Peyer's patch (tissue), 4 donors: ENCODE data around the gene MED9. TPM values are rescaled to one million over a fixed set of nuclear protein-coding genes. Genes with fewer than 3 reads are reported as not detected.

ENCODE experiments used
- DNase-seq, 3 donors: peaks; one replicate each; pipeline ENCODE4 v3.0.0-alpha.2; 2017 to 2019
- H3K27ac ChIP-seq, 4 donors: fragments of 200-600 bp; sonication (generic); one replicate each; pipeline ENCODE4 v1.5.1; 2016 to 2019
- H3K27me3 ChIP-seq, 2 donors: fragments of 200-600 bp; sonication (generic); one replicate each; pipeline ENCODE4 v1.5.1; 2019
- H3K36me3 ChIP-seq, 3 donors: fragments of 200-600 bp; sonication (generic); one replicate each; pipeline ENCODE4 v1.5.1; 2016 to 2019
- H3K4me1 ChIP-seq, 4 donors: fragments of 200-600 bp; sonication (generic); one replicate each; pipeline ENCODE4 v1.5.1; 2016 to 2019
- H3K4me3 ChIP-seq, 4 donors: fragments of 200-600 bp; sonication (generic); 1 replicate in 3 of 4; 2 replicates in 1 of 4; pipeline ENCODE4 v1.5.1; 2016 to 2019; ENCODE audit warnings: mild to moderate bottlenecking in 1 of 4
- H3K9me3 ChIP-seq, 4 donors: fragments of 200-600 bp; sonication (generic); one replicate each; pipeline ENCODE4 v1.5.1; 2016 to 2019; ENCODE audit warnings: mild to moderate bottlenecking in 1 of 4
- POLR2A ChIP-seq, 2 donors: fragments of 450-650 bp; IDR thresholded peaks; one replicate each; pipeline ENCODE4 v1.5.1; 2017; ENCODE audit warnings: antibody characterized with exemption in 2 of 2, mild to moderate bottlenecking in 2 of 2, moderate library complexity in 2 of 2
- total RNA-seq, 4 donors: library from RNA; depleted of rRNA; stranded (reverse); fragments of >200 nt; gene quantifications; one replicate each; pipeline ENCODE4 v1.1.0, GENCODE V29; 2016
- TF ChIP-seq, protein P1 (sequence below), 6 experiments: fragments of 450-650 bp in 4 of 6; fragments of 200-600 bp in 2 of 6; sonication (generic) in 1 of 6; IDR thresholded peaks; one replicate each; pipeline ENCODE4 v1.5.1; 2017 to 2019; ENCODE audit warnings: antibody characterized with exemption in 6 of 6, mild to moderate bottlenecking in 3 of 6, moderate library complexity in 1 of 6

The MED9 gene
- total RNA-seq, 4 donors from 2014 or later, result 8.3 to 42.4 (median 19.4) TPM

DNA sequence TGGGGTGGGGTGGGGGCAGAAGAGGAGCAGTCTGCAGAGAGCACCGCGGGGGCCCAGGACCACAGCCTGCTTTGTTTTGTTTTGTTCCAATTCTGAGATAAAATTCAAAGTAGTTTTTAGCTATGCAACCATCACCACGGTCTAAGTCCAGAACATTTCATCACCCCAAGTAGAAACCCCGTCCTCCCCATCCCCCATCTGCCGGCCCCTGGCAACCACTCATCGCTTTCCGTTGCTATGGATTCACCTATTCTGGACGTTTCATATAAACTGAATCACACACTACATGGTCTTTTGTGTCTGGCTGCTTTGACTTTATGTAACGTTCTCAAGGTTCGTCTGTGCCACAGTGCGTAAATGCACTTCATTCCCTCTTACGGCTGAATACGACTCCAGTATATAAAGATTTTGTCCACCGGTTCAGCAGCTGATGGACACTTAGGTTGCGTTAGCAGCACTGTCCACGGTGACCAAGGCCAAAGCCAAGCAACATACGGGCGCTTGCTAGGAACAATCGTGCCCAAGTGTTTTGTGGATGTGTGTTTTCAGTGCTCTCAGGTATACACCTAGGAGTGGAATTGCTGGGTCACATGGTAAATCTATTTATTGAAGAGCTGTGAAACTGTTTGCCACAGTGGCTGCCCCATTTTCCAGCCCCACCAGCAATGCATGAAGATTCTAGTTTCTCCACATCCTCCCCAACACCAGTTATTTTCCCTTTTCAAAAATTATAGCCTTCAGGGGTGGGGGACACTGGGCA lies 47.1 kb downstream of the MED9 start:
- TF ChIP-seq POLR2A (IDR thresholded peaks at IDR 0.05), result no peak
- TF ChIP-seq, protein P1, sequence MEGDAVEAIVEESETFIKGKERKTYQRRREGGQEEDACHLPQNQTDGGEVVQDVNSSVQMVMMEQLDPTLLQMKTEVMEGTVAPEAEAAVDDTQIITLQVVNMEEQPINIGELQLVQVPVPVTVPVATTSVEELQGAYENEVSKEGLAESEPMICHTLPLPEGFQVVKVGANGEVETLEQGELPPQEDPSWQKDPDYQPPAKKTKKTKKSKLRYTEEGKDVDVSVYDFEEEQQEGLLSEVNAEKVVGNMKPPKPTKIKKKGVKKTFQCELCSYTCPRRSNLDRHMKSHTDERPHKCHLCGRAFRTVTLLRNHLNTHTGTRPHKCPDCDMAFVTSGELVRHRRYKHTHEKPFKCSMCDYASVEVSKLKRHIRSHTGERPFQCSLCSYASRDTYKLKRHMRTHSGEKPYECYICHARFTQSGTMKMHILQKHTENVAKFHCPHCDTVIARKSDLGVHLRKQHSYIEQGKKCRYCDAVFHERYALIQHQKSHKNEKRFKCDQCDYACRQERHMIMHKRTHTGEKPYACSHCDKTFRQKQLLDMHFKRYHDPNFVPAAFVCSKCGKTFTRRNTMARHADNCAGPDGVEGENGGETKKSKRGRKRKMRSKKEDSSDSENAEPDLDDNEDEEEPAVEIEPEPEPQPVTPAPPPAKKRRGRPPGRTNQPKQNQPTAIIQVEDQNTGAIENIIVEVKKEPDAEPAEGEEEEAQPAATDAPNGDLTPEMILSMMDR (IDR thresholded peaks at IDR 0.05), result no peak
- DNase-seq, result no peak
- Histone ChIP-seq H3K27ac (no peak overlapping the region), H3K4me3 (no peak overlapping the region), H3K27me3 (no peaks in the 10 kb centered on the region), H3K9me3 (no peaks in the 10 kb centered on the region), H3K4me1 (peaks cover 0 to 4% (median 0%) of the 10 kb centered on the region in 4 donors), H3K36me3 (no peaks in the 10 kb centered on the region)

DNA sequence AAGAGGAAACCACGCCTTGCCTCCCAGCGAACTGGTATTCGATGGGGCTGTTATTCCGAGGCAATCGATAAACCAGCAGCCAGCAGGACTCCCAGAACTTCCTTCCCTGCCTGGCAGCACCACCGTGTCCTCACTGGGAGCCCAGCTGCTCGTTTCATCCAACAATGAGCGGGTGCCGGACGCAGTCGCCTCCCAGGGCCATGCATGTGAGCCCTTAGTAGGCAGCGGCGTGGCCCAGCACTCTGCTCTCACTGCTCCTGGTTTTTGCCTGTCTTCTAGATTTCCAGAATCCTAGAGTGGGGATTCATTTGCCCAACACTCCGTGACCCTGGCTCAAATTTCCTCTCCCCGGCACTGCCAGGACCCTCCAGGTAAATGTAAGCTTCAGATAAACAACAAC lies 48.5 kb downstream of the MED9 start:
- no peaks in the 10 kb centered on the region for H3K36me3 ChIP-seq
- DNase-seq, result no peak
- H3K4me1 ChIP-seq, result peaks cover 0 to 4% (median 0%) of the 10 kb centered on the region in 4 donors

DNA sequence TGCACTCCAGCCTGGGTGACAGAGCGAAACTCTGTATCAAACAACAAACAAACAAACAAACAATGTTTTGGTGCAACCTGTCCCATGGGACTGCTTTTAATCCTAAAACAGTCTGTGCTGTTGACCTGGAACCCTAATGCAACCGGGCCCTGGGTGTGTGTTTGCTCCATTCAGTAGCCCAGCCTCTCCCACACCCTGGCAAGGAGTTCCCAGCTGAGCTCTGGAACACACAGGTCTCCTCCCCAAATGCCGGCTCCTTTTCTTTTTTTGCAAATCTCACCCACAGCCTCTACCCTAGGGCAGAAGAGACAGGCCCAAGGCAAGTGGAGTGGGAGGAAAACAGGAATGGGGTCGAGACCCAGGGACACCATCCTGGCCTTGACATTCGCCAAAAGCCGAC lies 49.2 kb downstream of the MED9 start:
- TF ChIP-seq, protein P1 (IDR thresholded peaks at IDR 0.05), result no peak
- no peak for TF ChIP-seq POLR2A (IDR thresholded peaks at IDR 0.05)
- Histone ChIP-seq H3K4me1 (peaks cover 0 to 4% (median 0%) of the 10 kb centered on the region in 4 donors), H3K27ac (no peak overlapping the region), H3K36me3 (no peaks in the 10 kb centered on the region), H3K27me3 (no peaks in the 10 kb centered on the region), H3K4me3 (no peak overlapping the region), H3K9me3 (no peaks in the 10 kb centered on the region)
- no peak for DNase-seq

More for the DNA sequence above, 48.5 kb downstream of the MED9 start:
- Histone ChIP-seq H3K27ac (no peak overlapping the region), H3K9me3 (no peaks in the 10 kb centered on the region), H3K27me3 (no peaks in the 10 kb centered on the region), H3K4me3 (no peak overlapping the region)
- TF ChIP-seq POLR2A (IDR thresholded peaks at IDR 0.05), result no peak
- TF ChIP-seq, protein P1 (IDR thresholded peaks at IDR 0.05), result no peak

DNA sequence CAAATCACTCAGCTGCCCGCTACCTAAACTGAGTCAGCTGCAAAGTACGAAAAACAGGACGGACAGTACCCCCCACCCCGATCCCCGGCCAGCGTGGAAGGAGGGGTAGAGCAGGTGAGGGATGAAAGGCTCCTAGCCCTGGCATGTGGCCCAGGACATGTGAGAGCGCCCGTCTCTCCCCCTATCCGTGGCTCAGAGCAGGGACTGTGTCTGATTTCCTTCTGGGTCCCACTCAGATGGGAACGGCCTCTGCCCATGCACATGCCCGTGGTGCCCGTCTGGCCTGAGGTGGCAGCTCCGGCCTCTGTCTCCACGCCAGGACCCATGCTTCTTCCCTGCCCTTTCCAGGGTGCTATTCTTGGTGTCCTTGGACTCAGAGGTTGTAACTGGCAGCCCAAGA lies 49.6 kb downstream of the MED9 start:
- H3K27me3 ChIP-seq, result no peaks in the 10 kb centered on the region
- no peak for TF ChIP-seq POLR2A (IDR thresholded peaks at IDR 0.05)
- TF ChIP-seq, protein P1 (IDR thresholded peaks at IDR 0.05), result no peak
- peaks cover 0 to 4% (median 0%) of the 10 kb centered on the region in 4 donors for H3K4me1 ChIP-seq
- no peaks in the 10 kb centered on the region for H3K36me3 ChIP-seq
- H3K9me3 ChIP-seq, result no peaks in the 10 kb centered on the region
- no peak for DNase-seq
- no peak overlapping the region for H3K4me3 ChIP-seq
- H3K27ac ChIP-seq, result no peak overlapping the region

DNA sequence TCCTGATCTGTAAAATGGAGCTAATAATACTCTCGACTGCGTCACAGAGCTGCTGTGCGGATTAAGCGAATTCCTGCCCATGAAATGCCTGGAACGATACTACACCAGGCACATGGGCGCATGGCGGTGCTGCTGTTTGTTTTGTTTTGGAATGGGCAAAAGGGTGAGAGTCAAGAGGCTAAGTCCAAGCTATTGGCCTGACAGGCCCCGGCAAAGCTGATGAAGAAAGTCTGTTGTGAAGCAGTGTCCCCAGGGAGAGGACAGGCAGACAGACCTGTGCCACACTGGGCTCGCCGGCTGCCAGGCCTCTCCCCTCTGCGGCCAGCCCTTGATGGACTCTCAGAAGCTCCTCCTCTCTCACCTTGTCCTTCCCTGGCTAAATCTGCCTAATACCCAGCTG lies 50.7 kb downstream of the MED9 start:
- Histone ChIP-seq H3K4me1 (peaks cover 0 to 4% (median 0%) of the 10 kb centered on the region in 4 donors), H3K36me3 (no peaks in the 10 kb centered on the region), H3K27me3 (no peaks in the 10 kb centered on the region), H3K4me3 (no peak overlapping the region), H3K27ac (no peak overlapping the region), H3K9me3 (no peaks in the 10 kb centered on the region)
- TF ChIP-seq, protein P1 (IDR thresholded peaks at IDR 0.05), result no peak
- no peak for TF ChIP-seq POLR2A (IDR thresholded peaks at IDR 0.05)
- DNase-seq, result no peak
